Esophagus squamous epithelium (tissue), 5 donors: ENCODE measurements around the gene CSNK1G2. TPM values are rescaled to one million over a fixed set of nuclear protein-coding genes. Genes with fewer than 3 reads are reported as not detected.
A peak's percentile ranks its signal among the peaks of the same experiment; 100 is the strongest.

ENCODE experiments used
- DNase-seq: peaks from one replicate; lab custom pipeline; 2025; lab: John Stamatoyannopoulos, UW
- H3K27ac ChIP-seq, 4 donors: fragments of 200-600 bp; sonication (generic); one replicate each; pipeline ENCODE4 v1.5.1; 2016 to 2019; ENCODE audit warnings: mild to moderate bottlenecking in 1 of 4
- H3K27me3 ChIP-seq, 4 donors: fragments of 200-600 bp; sonication (generic); 1 replicate in 3 of 4; 2 replicates in 1 of 4; pipeline versions ENCODE4 v1.5.1 to v1.6.0; 2017 to 2021; ENCODE audit warnings: antibody characterized with exemption in 1 of 4
- H3K36me3 ChIP-seq, 3 donors: fragments of 200-600 bp; sonication (generic); one replicate each; pipeline ENCODE4 v1.5.1; 2016 to 2019
- H3K4me1 ChIP-seq, 3 donors: fragments of 200-600 bp; sonication (generic); one replicate each; pipeline ENCODE4 v1.5.1; 2017 to 2019
- H3K4me3 ChIP-seq, 4 donors: fragments of 200-600 bp; sonication (generic); 1 replicate in 3 of 4; 2 replicates in 1 of 4; pipeline ENCODE4 v1.5.1; 2016 to 2019; ENCODE audit warnings: mild to moderate bottlenecking in 2 of 4, moderate library complexity in 1 of 4
- H3K9me3 ChIP-seq, 3 donors: fragments of 200-600 bp; sonication (generic); one replicate each; pipeline ENCODE4 v1.5.1; 2016 to 2019
- POLR2A ChIP-seq, 4 donors: fragments of 450-650 bp; IDR thresholded peaks; one replicate each; pipeline ENCODE4 v1.6.1; 2017; ENCODE audit warnings: antibody characterized with exemption in 4 of 4, mild to moderate bottlenecking in 4 of 4, moderate library complexity in 3 of 4
- WGBS, 2 donors: methylation state at CpG; one replicate each; pipeline ENCODE4 v1.1.5; 2018; 5-methylcytosine and 5-hydroxymethylcytosine counted together
- intact Hi-C: fragments of 100-400 bp; cut with DNase I; formaldehyde crosslinking; loops from one replicate; pipeline ENCODE4 v1.15.0; 2022
- total RNA-seq, 4 donors: library from RNA; depleted of rRNA; stranded (reverse); fragments of >200 nt; gene quantifications; one replicate each; pipeline ENCODE4 v1.1.0, GENCODE V29; 2016
- TF ChIP-seq, protein P1 (sequence below), 6 experiments: fragments of 450-650 bp in 4 of 6; fragments of 200-600 bp in 2 of 6; sonication (generic) in 2 of 6; IDR thresholded peaks; one replicate each; pipeline ENCODE4 v1.5.1; 2016 to 2019; ENCODE audit warnings: antibody characterized with exemption in 6 of 6, mild to moderate bottlenecking in 4 of 6, moderate library complexity in 4 of 6
- donor health status: DM: yes; HTN: yes; CAD: no.

The CSNK1G2 gene
- total RNA-seq, 4 donors from 2014 or later, result 40.4 to 68.9 (median 60.3) TPM

DNA sequence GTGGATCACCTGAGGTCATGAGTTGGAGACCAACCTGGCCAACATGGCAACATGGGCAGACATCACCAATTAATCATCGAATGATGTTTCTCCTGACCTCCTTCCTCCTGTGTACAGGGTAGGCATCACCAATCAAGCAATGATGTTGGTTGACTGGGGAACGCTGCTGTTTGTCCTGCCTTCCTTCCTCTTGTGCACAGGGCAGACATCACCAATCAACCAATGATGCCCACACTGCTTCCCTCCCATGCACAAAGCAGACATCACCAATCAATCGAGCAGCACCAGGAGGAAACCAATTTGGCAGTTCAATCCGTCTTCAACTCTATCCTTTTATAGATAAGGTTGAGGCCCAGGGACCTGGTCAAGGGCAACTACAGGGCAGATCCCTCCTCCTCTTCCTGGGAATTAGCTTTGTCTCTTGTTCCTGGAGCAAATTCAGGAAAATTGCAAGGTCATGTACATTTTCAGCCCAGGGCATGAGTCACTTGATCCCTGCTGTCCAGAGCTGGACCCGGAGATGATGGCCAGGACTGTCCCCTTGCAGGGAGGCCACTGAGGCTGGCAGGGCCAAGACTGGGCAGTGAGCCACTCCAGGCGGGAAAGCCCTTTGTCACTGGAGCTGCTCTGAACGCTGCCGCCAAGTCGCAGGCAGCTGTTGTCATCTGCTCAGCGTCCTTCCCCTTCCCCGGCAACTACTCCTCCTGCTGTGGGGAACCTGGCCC, 5.3 kb upstream of the CSNK1G2 start:
- intact Hi-C loops, result no loop called here
- DNase-seq, result no peak

DNA sequence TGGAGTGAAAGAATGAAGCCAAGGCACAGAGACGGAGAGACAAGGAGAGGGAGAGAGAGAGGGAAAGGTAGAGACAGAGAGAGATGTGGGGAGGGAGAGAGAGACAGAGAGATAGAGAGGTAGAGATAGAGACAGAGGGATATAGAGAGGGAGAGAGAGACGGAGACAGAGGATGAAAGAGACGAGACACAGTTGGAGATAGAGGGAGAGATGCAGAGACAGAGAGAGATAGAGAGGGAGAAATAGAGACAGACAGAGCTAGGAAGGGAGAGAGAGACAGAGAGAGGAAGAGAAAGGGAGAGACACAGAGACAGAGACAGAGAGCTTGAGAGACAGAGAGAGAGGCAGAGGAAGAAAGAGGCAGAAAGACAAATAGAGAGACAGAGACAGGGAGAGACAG, 4.5 kb upstream of the CSNK1G2 start:
- H3K36me3 ChIP-seq, result no peaks in the 10 kb centered on the region
- peaks cover 9 to 23% (median 10%) of the 10 kb centered on the region in 3 donors for H3K4me1 ChIP-seq
- no peak overlapping the region for H3K4me3 ChIP-seq
- H3K27ac ChIP-seq, result peak overlapping the region in 3 of 4 donors; percentile 17 to 60 (median 60)
- intact Hi-C loops, result no loop called here
- H3K27me3 ChIP-seq, result no peaks in the 10 kb centered on the region
- H3K9me3 ChIP-seq, result no peaks in the 10 kb centered on the region
- DNase-seq, result no peak
- no peak for TF ChIP-seq POLR2A (IDR thresholded peaks at IDR 0.05)
- TF ChIP-seq, protein P1, sequence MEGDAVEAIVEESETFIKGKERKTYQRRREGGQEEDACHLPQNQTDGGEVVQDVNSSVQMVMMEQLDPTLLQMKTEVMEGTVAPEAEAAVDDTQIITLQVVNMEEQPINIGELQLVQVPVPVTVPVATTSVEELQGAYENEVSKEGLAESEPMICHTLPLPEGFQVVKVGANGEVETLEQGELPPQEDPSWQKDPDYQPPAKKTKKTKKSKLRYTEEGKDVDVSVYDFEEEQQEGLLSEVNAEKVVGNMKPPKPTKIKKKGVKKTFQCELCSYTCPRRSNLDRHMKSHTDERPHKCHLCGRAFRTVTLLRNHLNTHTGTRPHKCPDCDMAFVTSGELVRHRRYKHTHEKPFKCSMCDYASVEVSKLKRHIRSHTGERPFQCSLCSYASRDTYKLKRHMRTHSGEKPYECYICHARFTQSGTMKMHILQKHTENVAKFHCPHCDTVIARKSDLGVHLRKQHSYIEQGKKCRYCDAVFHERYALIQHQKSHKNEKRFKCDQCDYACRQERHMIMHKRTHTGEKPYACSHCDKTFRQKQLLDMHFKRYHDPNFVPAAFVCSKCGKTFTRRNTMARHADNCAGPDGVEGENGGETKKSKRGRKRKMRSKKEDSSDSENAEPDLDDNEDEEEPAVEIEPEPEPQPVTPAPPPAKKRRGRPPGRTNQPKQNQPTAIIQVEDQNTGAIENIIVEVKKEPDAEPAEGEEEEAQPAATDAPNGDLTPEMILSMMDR (IDR thresholded peaks at IDR 0.05), result no peak
- 88 to 95% methylated on average over 3 of the region's 3 CpGs for WGBS, 2 donors

More for the DNA sequence above, 5.3 kb upstream of the CSNK1G2 start:
- Histone ChIP-seq H3K9me3 (no peaks in the 10 kb centered on the region), H3K27ac (peak overlapping the region in 3 of 4 donors; percentile 60 to 67 (median 60)), H3K4me3 (no peak overlapping the region), H3K36me3 (no peaks in the 10 kb centered on the region), H3K27me3 (no peaks in the 10 kb centered on the region), H3K4me1 (peaks cover 9 to 23% (median 10%) of the 10 kb centered on the region in 3 donors)
- no peak for TF ChIP-seq POLR2A (IDR thresholded peaks at IDR 0.05)
- TF ChIP-seq, protein P1 (IDR thresholded peaks at IDR 0.05), result no peak
- 61 to 67% methylated on average over 5 to 11 of the region's 11 CpGs for WGBS, 2 donors

DNA sequence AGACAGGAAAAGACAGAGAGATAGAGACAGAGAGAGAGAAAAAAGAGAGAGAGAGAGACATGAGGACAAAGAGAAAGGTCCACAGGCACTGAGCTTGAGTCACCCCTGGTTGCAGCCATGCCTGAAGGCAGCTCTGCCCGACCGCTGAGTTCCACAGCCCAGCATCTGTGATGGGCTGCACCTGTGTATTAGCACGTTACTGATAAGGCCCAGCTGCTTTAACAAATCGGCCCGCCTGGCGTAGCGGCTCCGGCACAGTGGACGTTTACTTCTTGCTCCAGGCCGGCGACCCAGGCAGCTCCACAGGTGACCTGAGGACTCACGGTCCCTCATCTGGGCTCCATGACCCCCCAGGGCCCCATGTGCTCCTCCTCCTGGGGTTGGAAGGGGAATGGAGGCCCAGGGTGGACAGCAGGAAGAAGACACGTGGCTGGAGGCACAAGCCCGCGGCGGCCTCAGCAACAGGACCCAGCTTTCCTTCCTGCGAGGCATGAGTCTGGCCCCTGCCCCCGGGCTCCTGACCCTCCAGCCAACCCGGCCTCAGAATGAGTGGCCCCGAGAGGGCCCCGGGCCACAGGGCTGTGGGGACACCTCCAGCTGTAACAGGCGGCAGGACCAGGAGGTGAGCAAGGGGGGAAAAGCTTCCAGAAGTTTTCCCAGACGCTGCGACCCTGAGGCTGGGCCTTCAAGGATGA, 3.9 kb upstream of the CSNK1G2 start:
- Histone ChIP-seq H3K27ac (peak overlapping the region in 2 of 4 donors; percentile 17 to 60), H3K9me3 (no peaks in the 10 kb centered on the region), H3K27me3 (no peaks in the 10 kb centered on the region), H3K4me1 (peaks cover 9 to 26% (median 10%) of the 10 kb centered on the region in 3 donors), H3K4me3 (no peak overlapping the region), H3K36me3 (no peaks in the 10 kb centered on the region)
- DNase-seq, result no peak
- intact Hi-C loops, result no loop called here
- WGBS, 2 donors, result 81 to 87% methylated on average over 6 to 15 of the region's 24 CpGs
- TF ChIP-seq, protein P1 (IDR thresholded peaks at IDR 0.05), result no peak
- no peak for TF ChIP-seq POLR2A (IDR thresholded peaks at IDR 0.05)

DNA sequence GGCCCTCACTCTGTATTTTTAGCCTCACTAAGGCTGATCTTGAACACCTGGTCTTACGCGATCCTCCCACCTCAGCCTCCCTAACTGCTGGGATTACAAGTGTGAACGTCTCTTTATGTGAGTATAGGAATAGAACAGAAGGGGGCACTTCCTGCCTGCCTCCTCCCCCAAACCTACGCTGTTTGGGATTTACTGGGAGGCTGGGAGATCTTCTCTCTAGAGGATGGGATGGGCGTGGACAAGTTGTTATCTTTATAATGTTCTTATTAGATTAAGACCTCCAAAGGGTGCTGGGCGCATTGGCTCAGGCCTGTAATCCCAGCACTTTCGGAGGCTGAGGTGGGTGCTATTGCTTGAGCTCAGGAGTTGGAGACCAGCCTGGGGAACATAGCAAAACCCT, 2.9 kb upstream of the CSNK1G2 start:
- intact Hi-C loops, result no loop called here
- H3K9me3 ChIP-seq, result no peaks in the 10 kb centered on the region
- TF ChIP-seq, protein P1 (IDR thresholded peaks at IDR 0.05), result no peak
- TF ChIP-seq POLR2A (IDR thresholded peaks at IDR 0.05), result no peak
- H3K4me1 ChIP-seq, result peaks cover 16 to 36% (median 17%) of the 10 kb centered on the region in 3 donors
- no peak for DNase-seq
- no peak overlapping the region for H3K27ac ChIP-seq
- 69 to 71% methylated on average over 7 of the region's 7 CpGs for WGBS, 2 donors
- H3K4me3 ChIP-seq, result no peak overlapping the region
- no peaks in the 10 kb centered on the region for H3K36me3 ChIP-seq
- H3K27me3 ChIP-seq, result no peaks in the 10 kb centered on the region
